HAP-1 (cell line): ENCODE data around the gene POLG.
A peak's percentile ranks its signal among the peaks of the same experiment; 100 is the strongest.

Experiments used
- DNase-seq, 2 experiments: peaks; one replicate each; pipeline ENCODE4 v3.0.0-alpha.2; 2016 to 2020; ENCODE audit warnings: low spot score in 2 of 2
- H3K27me3 ChIP-seq: fragments of 250-450 bp; sonication (Bioruptor Pico); 2 replicates; pipeline ENCODE4 v1.5.1; 2020; ENCODE audit warnings: low read depth, mild to moderate bottlenecking, moderate library complexity
- H3K36me3 ChIP-seq: fragments of 250-450 bp; sonication (Bioruptor Pico); replicated peaks from 2 replicates; pipeline ENCODE4 v1.5.1; 2020; ENCODE audit warnings: mild to moderate bottlenecking
- H3K4me1 ChIP-seq: fragments of 250-450 bp; sonication (Bioruptor Pico); 2 replicates; pipeline ENCODE4 v1.5.1; 2020; ENCODE audit warnings: mild to moderate bottlenecking
- H3K4me3 ChIP-seq: fragments of 250-450 bp; sonication (Bioruptor Pico); 2 replicates; pipeline ENCODE4 v1.5.1; 2020; ENCODE audit warnings: mild to moderate bottlenecking, moderate library complexity
- H3K9me3 ChIP-seq: fragments of 250-450 bp; sonication (Bioruptor Pico); 2 replicates; pipeline ENCODE4 v1.5.1; 2020; ENCODE audit warnings: mild to moderate bottlenecking, moderate library complexity
- in situ Hi-C: fragments of 300-500 bp; cut with MboI; formaldehyde crosslinking; loops from 3 replicates; pipeline ENCODE4 v1.14.3; 2020; ENCODE audit warnings: low sequenced_read_pairs, inconsistent platforms, mixed read lengths

POLG gene

DNA sequence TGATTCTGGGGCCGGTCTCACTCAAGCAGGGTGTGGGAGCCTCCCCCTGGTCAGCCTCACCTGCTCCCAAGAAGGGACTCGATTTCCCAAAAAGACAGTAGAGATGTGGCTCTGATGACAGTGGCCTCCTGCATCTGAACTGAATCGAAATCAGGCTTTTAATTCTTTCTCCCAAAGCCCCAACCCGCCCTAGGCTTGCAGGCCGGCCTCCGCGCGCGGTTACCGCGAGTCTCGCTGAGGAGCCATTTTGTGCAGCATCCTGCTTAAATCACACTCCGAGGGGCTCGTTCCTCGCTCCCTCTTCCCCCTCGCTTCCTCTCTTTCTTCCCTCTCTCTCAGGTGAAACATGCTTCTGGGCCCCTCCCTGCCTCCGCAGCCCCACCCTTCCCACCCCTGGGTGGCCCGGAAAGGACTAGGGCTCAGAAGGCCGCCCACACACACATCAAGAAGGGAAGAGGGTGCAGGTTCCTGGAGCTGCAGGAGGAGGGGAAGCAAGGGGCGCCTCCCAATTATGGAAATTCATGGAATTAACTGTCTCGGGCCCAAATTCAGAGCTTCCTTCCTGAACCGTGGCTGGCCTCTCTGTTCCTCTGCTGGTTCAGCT, 30.9 kb upstream of the POLG start:
- no peak for DNase-seq
- peaks cover 76% of the 10 kb centered on the region for H3K27me3 ChIP-seq
- H3K9me3 ChIP-seq = no peaks in the 10 kb centered on the region
- no peak overlapping the region for H3K4me3 ChIP-seq
- no peaks in the 10 kb centered on the region for H3K36me3 ChIP-seq
- H3K4me1 ChIP-seq = peaks cover 7% of the 10 kb centered on the region; the same call in 1 of the 2 replicates
- in situ Hi-C loops = no loop called here

DNA sequence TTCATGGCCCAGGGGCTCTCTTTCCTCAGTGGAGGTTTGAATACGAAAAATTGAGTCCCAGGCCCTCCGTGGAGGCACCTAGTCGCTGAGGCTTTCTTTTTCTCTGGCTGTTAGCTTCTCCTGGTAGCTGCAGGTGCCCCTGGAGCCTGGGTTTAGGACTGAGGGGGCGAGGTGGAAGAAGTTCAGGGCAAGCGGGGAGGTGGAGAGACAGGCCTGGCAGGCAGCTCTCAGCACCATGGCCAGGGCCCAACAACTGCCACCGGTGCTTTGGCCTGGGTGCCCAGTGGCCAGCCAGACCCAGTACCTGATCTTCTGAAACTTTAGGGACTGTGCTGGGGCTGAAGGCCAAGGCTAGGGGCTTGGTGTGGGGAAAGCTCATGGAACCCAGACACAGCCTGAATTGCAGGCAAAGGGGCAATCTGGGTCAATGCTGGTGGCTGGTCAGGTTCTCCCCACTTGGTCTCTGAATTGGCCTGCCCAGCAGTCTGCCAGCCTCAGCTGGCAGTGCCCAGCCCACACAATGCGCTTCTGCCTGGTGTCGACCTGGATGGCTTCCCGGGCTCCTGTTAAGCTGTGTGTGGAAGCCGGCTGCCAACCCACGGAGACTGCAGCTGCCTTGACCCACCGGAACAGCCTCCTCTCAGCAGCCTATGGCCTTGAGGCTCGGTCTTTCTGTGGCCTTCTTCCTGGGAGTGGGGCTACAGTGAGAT, 30.3 kb upstream of the POLG start:
- H3K36me3 ChIP-seq = no peaks in the 10 kb centered on the region
- in situ Hi-C loops = loop anchor here (5.0 kb wide), 1 partner anchor 62 kb away; no protein-coding TSS in a partner anchor
- no peak for DNase-seq
- H3K4me1 ChIP-seq = peaks cover 7% of the 10 kb centered on the region; the same call in 1 of the 2 replicates
- no peak overlapping the region for H3K4me3 ChIP-seq
- peaks cover 83% of the 10 kb centered on the region for H3K27me3 ChIP-seq
- H3K9me3 ChIP-seq = no peaks in the 10 kb centered on the region

DNA sequence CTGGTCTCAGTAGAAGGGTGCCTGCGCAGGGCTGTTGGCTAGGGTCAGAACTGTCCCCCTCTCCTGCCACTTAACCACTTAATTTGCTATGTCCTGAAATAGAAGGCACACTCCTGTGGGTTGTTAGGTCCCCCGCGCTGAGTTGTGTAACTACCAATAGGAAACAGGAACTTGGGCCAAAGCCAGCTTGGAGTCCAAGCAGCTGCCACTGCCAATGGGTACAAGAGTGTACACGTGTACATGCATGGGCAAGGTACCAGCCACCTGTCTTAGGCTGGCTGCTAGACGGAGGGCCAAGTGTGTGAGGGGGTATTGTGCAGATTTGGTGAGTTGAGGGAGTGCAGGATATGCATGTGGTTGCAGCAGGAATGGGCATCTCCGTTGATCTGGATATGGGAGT, 29.7 kb upstream of the POLG start:
- DNase-seq = no peak
- Histone ChIP-seq H3K4me3 (no peak overlapping the region), H3K9me3 (no peaks in the 10 kb centered on the region), H3K4me1 (peaks cover 7% of the 10 kb centered on the region; the same call in 1 of the 2 replicates), H3K27me3 (peaks cover 89% of the 10 kb centered on the region), H3K36me3 (no peaks in the 10 kb centered on the region)
- in situ Hi-C loops = loop anchor here (5.0 kb wide), 1 partner anchor 63 kb away; no protein-coding TSS in a partner anchor

DNA sequence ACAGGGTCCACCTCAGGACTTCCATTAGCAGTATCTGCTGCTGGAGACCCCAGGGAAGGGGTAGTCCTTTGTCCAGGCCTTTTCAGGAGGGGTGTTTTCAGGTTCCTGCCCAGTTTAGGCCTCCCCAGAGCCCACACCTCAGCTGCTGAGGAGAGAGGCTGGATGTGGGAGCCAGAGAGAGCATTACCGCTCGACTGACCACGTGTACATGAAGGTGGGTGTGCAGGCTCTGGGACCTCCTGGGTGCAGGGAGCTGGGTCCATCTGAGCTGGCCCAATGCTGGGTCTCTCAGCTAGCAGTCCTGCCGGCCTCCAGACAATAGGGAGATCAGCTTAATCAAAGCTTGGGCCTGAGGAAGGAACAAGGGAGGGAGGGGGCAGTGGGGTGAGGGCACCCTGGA, 29.1 kb upstream of the POLG start:
- Histone ChIP-seq H3K4me3 (no peak overlapping the region), H3K36me3 (no peaks in the 10 kb centered on the region), H3K27me3 (peaks cover 90% of the 10 kb centered on the region), H3K9me3 (no peaks in the 10 kb centered on the region), H3K4me1 (peaks cover 7% of the 10 kb centered on the region)
- no peak for DNase-seq
- in situ Hi-C loops = loop anchor here (5.0 kb wide), 1 partner anchor 64 kb away; no protein-coding TSS in a partner anchor

DNA sequence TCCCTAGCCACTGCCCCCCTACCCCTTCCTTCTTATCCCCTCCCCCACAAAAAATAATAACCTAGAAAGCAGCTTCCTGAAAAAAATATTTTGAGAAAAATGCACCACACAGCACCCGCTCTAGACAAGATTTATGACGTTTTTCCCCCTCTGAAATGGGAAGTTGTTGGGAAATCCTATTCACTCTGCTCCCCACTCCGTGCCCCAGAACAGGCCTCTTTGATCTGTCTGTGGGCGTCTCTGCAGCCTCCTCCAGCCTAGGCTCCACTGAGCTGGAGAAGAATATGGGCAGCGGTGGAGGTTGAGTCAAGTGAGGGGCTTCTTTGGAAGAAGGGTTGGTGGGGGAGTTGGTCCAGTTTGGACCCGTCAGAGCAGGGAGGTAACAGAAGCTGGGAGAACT, 28.5 kb upstream of the POLG start:
- in situ Hi-C loops = loop anchor here (5.0 kb wide), 1 partner anchor 64 kb away; no protein-coding TSS in a partner anchor
- Histone ChIP-seq H3K4me1 (peaks cover 7% of the 10 kb centered on the region), H3K27me3 (peaks cover 91% of the 10 kb centered on the region), H3K36me3 (no peaks in the 10 kb centered on the region), H3K9me3 (no peaks in the 10 kb centered on the region), H3K4me3 (no peak overlapping the region)
- no peak for DNase-seq

DNA sequence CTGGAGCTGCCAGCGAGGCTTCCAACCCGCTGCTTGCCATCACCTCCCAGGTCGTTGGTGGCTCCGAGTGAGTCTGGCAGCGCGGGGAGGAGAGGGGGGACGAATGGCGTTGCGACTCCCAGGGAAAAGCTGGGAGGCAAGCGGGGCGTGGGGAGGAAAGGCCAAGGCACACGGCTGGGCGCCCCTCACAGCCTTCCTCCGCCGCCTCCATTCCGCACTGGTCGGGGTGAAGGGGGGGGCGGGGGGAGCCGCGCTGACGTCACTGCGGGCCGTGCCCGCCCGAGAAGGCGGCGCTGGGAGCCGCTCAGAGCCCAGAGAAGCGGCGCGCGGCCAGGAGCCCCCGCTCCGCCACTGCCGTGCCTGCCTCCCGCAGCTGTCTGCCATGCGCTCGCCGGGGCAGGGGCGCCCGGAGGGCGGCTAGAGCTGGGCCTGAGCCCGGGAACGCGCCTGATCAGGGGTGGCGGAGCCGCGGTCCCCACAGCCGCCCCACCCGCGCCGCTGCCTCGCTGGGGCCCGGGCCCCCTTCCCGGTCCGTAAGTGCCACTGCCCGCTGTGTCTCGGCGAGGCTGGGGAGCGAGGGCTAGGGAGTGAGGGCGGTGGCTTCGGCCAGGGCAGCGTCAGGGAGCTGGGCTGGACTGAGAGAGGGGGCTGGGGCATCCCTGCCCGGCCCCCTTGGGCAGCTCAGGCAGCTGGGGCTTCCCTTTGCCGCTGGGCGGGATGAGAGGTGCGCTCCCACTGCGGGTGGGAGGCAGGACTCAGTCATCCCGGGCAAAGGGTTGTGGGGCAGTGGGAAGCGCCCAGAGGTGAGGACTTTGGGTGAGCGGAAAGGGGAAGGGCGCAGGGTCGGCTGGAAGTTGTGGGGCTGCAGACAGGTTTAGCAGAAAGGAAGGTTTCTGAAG, 27.8 kb upstream of the POLG start:
- no peaks in the 10 kb centered on the region for H3K9me3 ChIP-seq
- no peak for DNase-seq
- peaks cover 4% of the 10 kb centered on the region for H3K4me1 ChIP-seq
- no peak overlapping the region for H3K4me3 ChIP-seq
- in situ Hi-C loops = loop anchor here (5.0 kb wide), 1 partner anchor 65 kb away; no protein-coding TSS in a partner anchor
- peaks cover 89% of the 10 kb centered on the region for H3K27me3 ChIP-seq
- no peaks in the 10 kb centered on the region for H3K36me3 ChIP-seq

DNA sequence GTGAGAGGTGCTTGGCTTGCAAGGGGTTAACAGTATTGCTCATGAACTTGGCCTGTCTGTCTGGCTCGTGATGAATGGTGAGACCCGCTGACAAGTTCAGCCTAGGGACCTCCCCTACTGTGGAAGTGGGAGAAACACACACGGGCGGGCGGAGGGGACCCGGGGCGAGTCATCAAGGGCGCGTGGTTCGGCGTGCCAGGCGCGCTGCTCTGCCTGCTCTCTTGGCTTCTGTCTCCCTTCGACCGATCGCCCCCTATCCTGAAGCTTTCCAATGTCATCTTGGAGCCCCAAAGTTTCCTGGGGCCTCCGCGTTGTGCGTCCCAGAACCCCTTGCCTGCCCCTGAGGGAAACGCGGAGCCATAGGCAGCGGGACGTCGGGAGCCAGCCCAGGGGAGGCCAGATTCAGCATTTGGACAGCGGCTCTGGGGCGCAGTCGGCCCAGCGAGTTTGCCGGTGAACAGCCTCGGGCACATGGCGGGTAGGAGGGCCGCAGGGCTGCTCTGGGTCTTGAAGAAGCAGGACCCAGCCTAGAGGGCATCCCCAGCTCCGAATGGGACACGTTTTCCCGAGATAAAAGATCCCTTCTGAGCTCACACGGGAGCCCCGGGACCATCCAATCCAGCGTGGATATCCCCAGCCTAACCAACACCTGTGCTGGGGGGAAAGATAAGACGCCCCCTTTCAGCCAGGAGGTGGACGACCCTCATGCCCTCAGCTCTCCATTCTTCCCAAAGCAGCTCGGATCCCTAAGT, 27.0 kb upstream of the POLG start:
- in situ Hi-C loops = loop anchor here (5.0 kb wide), 1 partner anchor 66 kb away; no protein-coding TSS in a partner anchor
- Histone ChIP-seq H3K4me1 (no peaks in the 10 kb centered on the region; the same call in 1 of the 2 replicates), H3K9me3 (no peaks in the 10 kb centered on the region), H3K4me3 (no peak overlapping the region), H3K27me3 (peaks cover 82% of the 10 kb centered on the region), H3K36me3 (no peaks in the 10 kb centered on the region)
- peak; percentile 49 to 84 for DNase-seq

DNA sequence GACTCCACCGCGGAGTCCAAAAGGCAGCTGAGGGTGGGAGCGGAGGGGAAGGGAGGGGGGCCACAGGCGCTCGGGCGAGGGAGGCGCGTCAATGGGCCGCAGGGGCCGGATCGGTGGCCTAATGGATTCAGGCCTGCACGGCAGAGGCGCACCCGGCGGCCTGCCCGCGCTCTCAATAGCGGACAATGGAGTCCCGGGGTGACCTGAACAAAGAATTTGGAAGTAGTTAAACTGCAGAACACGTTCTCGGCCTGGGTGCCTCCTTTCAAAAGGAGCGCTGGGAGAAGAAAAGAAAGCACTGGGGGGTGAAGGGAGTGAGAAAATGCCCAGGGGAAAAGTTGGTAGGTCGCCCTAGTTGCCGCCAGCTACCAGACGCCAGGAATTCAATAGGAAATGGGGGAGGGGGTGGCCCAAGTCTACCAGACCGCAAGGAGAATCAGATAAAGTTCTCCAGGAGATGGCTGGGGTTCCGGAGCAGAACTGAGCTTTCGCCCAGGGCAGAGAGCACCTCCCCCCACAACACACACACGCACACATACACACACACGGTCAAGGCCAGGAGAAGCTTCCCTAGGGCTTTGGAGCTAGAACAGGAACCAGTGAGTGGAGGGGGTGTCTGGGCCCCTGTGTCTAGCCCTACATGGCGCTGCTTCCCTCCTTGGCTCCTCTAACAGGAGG, 25.8 kb upstream of the POLG start:
- Histone ChIP-seq H3K9me3 (no peaks in the 10 kb centered on the region), H3K36me3 (no peaks in the 10 kb centered on the region), H3K4me1 (no peaks in the 10 kb centered on the region; the same call in 1 of the 2 replicates), H3K27me3 (peaks cover 84% of the 10 kb centered on the region), H3K4me3 (no peak overlapping the region)
- in situ Hi-C loops = loop anchor here (5.0 kb wide), 1 partner anchor 67 kb away; no protein-coding TSS in a partner anchor
- no peak for DNase-seq

DNA sequence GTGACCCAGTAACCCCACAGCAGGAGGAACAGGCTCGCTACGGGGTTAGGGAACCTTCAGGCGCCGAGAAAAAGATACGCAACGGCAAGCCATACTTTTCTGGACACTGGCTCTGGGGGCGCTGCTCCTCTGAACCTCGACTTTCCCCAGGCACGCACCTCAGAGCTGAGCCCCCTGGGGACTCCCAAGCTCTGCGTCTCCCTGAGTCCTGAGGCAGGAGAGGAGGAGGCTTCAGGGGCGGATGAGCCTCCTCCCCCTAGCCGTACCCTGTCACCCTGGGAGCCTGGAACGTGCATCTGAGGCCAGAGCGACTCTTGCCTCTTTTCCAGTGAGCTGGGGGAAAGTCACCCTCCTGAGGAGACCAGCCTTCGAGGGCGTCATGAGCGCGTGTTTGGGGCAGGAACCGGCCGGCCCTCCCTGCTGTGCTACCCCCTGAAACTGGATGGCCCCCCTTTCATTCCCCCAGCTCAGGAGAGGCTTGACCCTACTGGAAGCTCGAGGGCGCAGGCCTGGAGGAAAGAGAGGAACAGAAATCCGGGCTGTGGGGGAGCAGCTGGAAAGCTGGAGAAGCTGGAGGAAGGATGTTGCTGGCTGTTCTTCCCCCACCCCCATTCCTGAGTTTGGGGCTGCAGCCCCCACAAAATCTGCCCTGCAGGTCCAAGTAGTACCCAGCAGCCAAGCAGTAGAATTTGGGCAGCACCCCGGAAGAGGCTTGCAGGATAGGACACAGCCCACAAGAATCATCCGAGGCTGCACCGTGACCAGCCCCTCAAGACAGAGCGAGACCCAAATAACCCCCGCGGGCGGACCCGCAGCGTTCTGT, 25.1 kb upstream of the POLG start:
- Histone ChIP-seq H3K4me3 (no peak overlapping the region), H3K9me3 (no peaks in the 10 kb centered on the region), H3K27me3 (peaks cover 82% of the 10 kb centered on the region), H3K4me1 (no peaks in the 10 kb centered on the region; the same call in 1 of the 2 replicates), H3K36me3 (no peaks in the 10 kb centered on the region)
- in situ Hi-C loops = loop anchor here (5.0 kb wide), 2 partner anchors 68 to 113 kb away; no protein-coding TSS in a partner anchor
- DNase-seq = no peak

DNA sequence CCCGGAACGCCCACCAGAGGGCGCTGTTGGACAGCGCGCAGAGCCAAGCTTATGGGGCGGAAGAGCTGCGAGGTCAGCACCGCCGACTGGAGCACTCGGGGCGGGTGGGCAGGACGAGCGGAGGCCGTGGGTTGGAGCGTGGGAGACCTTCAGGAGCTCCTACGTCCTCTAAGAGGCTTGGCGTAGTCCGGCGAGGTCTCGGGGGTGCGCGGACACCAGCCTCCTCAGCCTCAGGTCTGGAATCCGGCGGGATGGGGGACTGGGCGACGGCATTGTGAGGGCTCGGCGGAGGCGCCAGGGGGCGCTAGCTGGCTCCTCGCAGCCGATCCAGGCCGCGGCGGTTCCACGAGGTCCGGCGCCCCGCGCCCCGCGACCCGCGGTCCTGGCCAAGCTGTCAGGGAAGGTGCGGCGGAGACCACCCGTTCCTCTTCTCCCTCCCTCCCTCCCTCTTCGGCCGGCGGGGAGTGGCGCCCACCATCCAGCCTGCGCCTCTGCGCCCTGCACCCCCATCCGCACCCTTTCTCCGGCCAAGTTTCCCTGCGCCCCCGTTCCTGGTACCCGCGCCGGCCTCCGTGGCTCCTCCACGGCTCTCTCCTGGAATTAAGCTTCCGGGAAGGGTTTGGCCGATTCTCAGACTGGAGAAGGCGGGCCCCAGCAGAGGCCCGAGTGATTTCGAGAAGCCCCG, 24.3 kb upstream of the POLG start:
- DNase-seq = peak; percentile 56 to 82
- H3K36me3 ChIP-seq = no peaks in the 10 kb centered on the region
- no peaks in the 10 kb centered on the region for H3K9me3 ChIP-seq
- in situ Hi-C loops = loop anchor here (5.0 kb wide), 1 partner anchor 113 kb away; no protein-coding TSS in a partner anchor
- no peaks in the 10 kb centered on the region; the same call in 1 of the 2 replicates for H3K4me1 ChIP-seq
- H3K4me3 ChIP-seq = peak overlapping the region; percentile 32
- peaks cover 77% of the 10 kb centered on the region for H3K27me3 ChIP-seq

DNA sequence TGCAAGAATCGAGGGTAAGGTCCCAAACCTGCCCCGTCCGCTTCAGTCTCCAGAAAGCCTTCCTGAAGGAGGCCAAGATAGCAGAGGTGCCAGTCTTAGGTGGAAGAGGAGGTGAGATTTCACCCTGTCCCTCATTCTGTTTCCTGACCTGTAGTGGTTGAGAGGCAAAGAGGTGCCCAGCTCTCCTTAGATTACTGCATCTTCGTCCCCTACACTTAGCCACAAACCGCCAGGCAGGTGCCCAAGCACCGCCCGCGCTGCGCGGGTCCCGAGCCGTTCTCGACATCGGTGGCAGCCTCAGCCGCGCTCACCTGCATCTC, 23.8 kb upstream of the POLG start:
- in situ Hi-C loops = loop anchor here (5.0 kb wide), 1 partner anchor 114 kb away; no protein-coding TSS in a partner anchor
- H3K4me3 ChIP-seq = peak overlapping the region; percentile 32
- H3K36me3 ChIP-seq = no peaks in the 10 kb centered on the region
- no peak for DNase-seq
- peaks cover 75% of the 10 kb centered on the region for H3K27me3 ChIP-seq
- H3K4me1 ChIP-seq = no peaks in the 10 kb centered on the region; the same call in 1 of the 2 replicates
- no peaks in the 10 kb centered on the region for H3K9me3 ChIP-seq
